NCI-H524 treated with DMSO at 0.1 percent for 48 hours (cell line): Measurements from ENCODE around the gene MACROD2.
"Not testable (repeated sequence)": the region's sequence is repeated elsewhere in the genome, so short reads cannot be mapped to it uniquely, and the experiment has no call there.

Experiments
- DNase-seq: peaks from one replicate; lab custom pipeline; 2025; lab: John Stamatoyannopoulos, UW

Gene MACROD2

GRCh38 chr20:15760001-15760621 is 1764.8 kb downstream of the MACROD2 start:
- DNase-seq = peak; percentile 98

DNA sequence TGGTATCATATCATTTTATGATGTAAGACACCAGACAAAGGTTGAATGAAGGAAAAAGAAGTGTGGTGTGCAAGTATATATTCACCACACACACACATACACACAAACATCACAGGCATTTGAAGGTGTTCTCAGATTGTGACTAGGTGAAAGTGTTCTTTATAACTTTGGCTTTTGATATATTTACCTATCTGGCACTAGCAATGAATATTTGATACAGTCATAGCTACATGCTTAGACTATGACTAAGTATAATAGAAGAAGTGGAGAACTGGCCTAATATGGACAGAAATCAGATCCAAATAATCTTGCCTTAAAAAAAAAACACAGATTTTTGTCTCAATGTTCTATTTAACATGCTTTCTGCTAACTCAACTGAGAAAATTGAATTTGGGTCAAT is 1768.0 kb downstream of the MACROD2 start:
- no peak for DNase-seq

GRCh38 chr20:15767586-15767985 is 1772.3 kb downstream of the MACROD2 start:
- no peak for DNase-seq

DNA sequence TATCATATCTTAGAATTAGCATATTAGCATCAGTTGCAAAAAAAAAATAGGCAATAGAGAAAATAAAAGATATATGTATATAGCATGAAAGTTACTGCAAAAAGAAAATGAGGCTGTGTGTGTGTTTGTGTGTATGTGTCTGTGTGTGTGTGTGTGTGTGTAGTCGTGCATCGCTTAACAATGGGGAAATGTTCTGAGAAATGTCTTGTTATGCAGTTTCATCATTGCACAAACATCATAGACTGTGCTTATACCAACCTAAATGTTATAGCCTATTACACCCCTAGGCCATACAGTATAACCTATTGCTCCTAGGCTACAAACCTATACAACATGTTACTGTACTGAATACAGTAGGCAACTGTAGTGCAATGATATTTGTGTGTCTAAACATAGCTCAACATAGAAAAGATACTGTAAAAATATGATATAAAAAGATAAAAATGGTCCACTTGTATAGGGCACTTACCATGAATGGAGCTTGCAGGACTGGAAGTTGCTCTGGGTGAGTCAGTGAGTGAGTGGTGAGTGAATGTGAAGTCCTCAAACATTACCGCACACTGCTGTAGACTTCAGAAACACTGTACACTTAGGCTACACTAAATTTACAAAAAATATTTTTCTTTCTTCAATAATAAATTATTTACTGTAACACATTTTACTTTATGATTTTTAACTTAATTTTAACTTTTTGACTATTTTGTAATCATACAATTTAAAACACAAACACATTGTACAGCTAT is 1772.9 kb downstream of the MACROD2 start:
- no peak for DNase-seq

GRCh38 chr20:15772826-15773225 is 1777.5 kb downstream of the MACROD2 start:
- DNase-seq = no peak

GRCh38 chr20:15774926-15775325 is 1779.6 kb downstream of the MACROD2 start:
- no peak for DNase-seq

GRCh38 chr20:15776770-15777466 is 1781.6 kb downstream of the MACROD2 start:
- DNase-seq = no peak

GRCh38 chr20:15784020-15784419 is 1788.7 kb downstream of the MACROD2 start:
- no peak for DNase-seq

DNA sequence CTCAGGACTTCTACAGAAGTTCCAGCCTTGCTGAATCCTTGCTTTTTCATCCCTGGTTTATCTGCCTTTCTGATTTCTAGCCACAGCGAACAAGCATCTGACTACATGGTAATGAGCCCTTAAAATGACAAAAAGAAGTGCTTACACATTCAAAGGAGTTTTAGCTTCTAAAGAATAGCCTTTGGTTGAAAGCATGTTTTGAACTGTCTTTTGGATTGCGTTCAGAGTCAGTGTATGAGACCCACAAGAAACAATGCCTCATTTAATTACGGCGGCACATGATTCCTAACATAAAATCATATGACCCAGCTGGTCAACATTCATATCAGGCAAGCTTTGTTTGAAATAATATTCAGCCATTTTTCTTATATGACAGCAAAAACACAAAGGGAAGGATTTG is 1793.8 kb downstream of the MACROD2 start:
- DNase-seq = no peak

DNA sequence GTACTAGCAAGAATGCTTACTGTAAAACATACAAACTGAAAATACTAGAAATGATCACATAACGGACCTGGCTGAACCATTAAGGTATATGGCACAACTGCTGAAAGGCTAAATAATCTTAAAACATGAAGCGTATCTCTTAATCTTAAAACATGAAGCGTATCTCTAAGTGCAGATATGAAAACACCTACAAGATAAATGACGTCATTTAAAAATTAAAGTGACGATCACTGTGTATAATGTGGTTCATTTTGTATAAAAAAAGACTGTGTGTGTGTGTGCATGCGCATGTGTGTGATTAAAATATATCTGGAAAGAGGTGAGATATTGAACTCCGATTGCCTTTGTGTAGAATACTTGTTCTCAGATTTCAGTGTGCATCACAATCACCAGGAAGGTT is 1797.5 kb downstream of the MACROD2 start:
- no peak for DNase-seq

- no peak for DNase-seq
Measured at GRCh38 chr20:15794409-15794808, 1799.1 kb downstream of the MACROD2 start.

GRCh38 chr20:15795305-15796019 is 1800.1 kb downstream of the MACROD2 start:
- no peak for DNase-seq

DNA sequence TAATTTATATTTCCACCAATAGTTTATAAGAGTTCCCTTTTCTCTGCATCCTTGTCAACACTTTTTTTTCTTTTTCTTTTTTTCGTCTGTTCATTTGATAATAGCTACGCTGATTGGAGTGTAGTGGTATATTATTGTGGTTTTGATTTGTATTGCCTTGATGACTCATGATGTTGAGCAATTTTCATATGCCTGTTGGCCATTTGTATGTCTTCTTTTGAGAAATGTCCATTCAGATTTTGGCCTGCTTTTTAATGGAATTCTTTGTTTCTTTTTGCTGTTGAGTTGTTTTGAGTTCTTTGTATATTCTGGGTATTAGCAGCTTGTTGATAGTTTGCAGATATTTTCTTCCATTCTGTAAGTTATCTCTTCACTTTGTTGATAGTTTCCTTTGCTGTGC is 1804.6 kb downstream of the MACROD2 start:
- DNase-seq = no peak

DNA sequence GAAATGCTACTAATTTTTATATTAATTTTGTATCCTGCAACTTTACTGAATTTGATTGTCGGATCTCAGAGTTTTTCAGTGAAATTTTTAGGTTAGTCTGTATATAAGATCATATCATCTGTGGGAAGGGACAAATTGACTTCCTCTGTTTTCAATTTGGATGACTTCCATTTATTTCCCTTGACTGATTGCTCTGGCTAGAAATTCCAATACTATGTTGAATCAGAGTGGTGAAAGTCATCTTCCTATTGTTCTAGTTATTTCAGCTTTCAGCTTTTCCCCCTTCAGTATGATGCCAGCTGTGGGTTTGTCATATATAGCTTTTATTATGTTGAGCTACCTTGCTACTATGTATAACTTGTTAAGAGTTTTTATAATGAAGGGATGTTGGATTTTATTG is 1806.7 kb downstream of the MACROD2 start:
- no peak for DNase-seq

- DNase-seq = no peak
Measured at GRCh38 chr20:15805154-15805553, 1809.8 kb downstream of the MACROD2 start.

- no peak for DNase-seq
Measured at GRCh38 chr20:15806105-15806504, 1810.8 kb downstream of the MACROD2 start.

- DNase-seq = no peak
Measured at GRCh38 chr20:15807271-15807670, 1812.0 kb downstream of the MACROD2 start.

DNA sequence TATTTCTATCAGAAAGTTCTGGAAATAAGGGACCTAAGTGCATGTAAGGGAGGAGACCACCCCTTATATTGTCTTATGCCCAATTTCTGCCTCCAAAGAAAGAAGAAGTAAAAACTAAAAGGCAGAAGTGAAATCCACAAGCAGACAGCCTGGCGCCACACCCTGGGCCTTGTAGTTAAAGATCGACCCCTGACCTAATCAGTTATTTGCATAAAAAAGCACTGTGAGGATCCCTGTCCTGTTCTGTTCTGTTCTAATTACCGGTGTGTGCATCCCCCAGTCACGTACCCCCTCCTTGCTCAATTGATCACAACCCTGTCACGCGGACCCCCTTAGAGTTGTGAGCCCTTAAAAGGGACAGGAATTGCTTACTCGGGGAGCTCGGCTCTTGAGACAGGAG is 1812.5 kb downstream of the MACROD2 start:
- DNase-seq = not testable (repeated sequence)

- DNase-seq = no peak
Measured at GRCh38 chr20:15811951-15812350, 1816.6 kb downstream of the MACROD2 start.

DNA sequence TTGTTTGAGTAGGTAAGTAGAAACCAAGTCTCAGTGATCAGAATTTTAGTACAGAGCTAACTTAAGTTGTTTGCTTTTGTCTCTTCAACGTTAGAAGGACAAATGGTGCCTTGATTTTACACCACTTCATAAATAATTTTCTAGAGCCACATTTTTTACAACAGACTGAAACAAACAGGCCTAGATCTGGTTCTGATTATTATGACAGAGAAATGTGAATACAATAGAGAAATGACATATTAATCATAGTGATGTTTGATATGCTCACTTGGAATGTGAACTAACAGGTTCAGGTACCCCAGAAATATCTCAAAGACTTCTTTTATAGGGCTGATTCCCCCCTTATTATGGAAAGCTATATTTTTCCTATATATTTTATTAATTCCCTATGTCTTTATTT is 1817.4 kb downstream of the MACROD2 start:
- no peak for DNase-seq

DNA sequence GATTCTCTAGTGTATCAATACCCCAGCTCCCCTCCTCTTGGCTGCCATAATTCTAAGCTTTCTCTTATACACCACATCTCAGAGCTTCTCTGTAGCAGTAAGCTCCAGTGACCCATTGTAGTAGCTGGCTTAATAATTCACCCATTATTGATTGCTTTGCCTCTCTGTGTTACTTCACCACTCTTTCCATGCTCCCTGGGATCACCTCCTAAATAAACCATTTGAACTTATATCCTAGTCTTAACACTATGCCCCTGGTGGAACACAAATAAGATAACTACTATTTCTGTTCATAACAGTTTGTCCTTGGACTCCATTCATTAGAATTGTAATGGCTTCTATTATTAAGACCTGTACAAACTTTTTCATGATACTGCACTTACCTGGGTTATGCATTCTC is 1819.0 kb downstream of the MACROD2 start:
- DNase-seq = no peak

GRCh38 chr20:15814911-15815310 is 1819.6 kb downstream of the MACROD2 start:
- DNase-seq = no peak

GRCh38 chr20:15817351-15817750 is 1822.0 kb downstream of the MACROD2 start:
- DNase-seq = no peak
